Stimulated activated CD8-positive, alpha-beta memory T cell treated with anti-CD3 and anti-CD28 coated beads, Interleukin-4, amount 100 ng/mL, for 48 hours (primary cell): ENCODE results near the gene GRIN2D.
A peak's percentile ranks its signal among the peaks of the same experiment; 100 is the strongest.
"Not testable (repeated sequence)": the region's sequence is repeated elsewhere in the genome, so short reads cannot be mapped to it uniquely, and the experiment has no call there.

Source experiments
- DNase-seq: peaks from one replicate; pipeline ENCODE4 v3.0.0-alpha.2; 2020

GRIN2D gene

GRCh38 chr19:48372904-48373303 lies 20.6 kb upstream of the GRIN2D start:
- no peak for DNase-seq

DNA sequence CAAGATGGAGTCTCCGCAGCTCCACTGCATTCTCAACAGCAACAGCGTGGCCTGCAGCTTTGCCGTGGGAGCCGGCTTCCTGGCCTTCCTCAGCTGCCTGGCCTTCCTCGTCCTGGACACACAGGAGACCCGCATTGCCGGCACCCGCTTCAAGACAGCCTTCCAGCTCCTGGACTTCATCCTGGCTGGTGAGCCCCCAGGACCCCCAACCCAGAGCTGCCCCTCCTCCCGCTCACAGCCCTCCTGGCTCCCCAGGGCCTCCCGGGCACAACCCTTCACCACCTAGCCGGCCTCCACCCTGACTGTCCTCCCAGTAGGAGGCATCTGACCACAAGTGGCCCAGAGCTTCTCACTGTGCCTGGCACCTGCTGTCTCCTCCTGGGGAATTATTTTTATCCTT lies 19.9 kb upstream of the GRIN2D start:
- DNase-seq: no peak

DNA sequence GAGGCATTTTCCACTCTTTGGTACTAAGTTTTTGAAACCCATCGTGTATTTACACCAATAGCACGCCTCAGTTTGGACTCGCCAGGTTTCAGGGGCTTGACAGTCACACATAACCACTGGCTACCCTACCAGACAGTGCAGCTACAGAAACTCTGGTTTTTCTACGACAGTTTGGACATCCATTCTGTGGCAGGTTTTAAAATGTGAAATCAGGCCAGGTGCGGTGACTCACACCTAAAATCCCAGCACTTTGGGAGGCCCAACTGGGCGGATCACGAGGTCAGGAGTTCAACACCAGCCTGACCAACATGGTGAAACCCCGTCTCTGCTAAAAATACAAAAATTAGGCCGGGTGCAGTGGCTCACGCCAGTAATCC lies 15.3 kb upstream of the GRIN2D start:
- no peak for DNase-seq

DNA sequence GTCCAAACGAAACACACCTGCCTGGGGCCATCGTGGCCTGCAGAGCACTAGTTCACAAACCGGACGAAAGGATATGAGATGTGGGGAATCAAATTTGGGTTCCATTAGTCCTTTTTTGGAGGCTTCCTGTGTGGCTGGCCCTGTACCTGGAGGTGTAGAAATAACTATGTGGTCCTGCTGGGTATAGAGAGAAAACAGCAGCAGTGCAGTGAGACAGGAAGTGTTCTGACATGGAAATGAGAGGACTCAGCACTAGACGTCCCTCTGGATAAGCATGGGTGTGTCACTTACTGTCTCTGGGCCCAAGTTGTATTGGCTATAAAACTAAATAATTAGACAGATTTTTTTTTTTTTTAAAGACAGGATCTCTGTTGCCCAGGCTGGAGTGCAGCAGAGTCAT lies 14.4 kb upstream of the GRIN2D start:
- DNase-seq: no peak

DNA sequence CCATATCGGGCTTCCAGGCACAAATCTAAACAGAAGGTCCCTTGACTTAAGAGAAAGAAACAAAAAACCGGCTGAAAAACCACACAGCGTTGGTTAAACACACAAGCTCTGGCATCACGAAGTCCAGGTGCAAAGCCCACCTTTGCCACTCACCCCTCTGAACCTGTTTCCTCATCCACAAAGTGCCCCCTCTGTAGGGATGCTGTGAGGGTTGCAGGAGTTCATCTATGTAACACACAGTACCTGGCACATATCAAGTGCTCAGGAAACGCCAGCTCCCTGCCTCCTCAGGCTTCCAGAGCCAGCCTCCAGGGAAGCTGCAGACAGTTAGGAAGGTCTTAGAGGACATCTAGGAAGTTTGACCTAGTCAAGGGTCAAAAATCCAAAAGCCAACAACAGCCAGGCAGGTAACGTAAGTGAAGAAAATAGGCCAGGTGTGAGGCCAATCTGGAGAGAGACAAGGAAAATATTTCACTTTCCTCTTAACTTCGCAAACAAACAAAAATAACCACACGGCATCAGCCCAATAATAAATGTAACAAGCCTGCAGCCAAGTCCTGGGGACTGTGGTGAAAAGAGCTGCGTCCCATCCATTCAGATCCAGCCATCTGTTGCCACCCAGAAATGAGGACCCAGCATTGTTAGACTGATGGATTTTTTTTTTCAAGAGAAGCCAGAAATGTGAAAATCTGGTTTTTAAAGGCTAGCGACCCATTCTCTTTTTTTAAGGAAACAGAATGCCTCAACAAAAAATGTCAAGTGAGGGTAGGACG lies 12.1 kb upstream of the GRIN2D start:
- DNase-seq: no peak

DNA sequence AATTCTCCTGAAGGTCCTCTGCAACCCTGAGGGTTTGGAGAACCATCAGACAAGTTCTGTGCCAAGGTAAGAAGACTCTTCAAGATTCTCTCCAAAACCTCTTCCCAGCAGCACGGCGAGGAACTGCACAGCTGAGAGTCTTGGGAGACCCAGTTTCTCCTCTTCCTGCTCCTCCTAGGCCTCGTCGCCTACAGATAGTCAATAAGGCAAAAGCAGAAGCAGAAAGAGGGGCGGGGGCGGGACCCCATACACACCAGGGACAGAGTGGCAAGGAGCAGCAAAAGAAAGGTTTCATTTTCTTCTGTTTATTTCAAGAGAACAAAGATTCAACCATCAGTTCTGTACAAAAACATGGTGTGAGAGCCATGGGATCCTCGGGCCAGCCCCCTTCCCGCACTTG lies 11.2 kb upstream of the GRIN2D start:
- no peak for DNase-seq

GRCh38 chr19:48385461-48386087 lies 7.9 kb upstream of the GRIN2D start:
- DNase-seq: no peak

DNA sequence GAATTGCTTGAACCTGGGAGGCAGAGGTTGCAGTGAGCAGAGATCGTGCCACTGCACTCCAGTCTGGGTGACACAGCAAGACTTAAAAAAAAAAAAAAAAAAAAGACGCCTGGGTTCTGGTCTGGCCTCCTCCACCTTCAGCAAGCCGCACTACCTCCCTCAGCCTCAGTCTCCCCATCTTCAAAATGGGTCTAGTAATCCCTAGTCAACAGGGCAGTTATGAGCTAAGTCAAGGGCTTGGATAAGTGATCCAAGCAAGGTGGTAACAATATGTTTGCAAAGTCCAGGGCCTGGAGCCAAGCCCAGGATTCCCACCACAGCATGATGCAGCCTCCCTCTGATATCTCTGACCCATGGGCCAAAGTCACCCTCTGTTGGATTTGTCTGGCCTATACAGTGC lies 6.5 kb upstream of the GRIN2D start:
- DNase-seq: no peak

- DNase-seq: peak; percentile 74
These were observed 3.0 kb upstream of the GRIN2D start for GRCh38 chr19:48390188-48391099.

GRCh38 chr19:48391100-48392005 lies 2.1 kb upstream of the GRIN2D start, which contains the start of gene KDELR1:
Gene KDELR1 (minus strand): TSS chr19:48391551. CDS start chr19:48391358, 193 bp downstream.
- peak; percentile 87 for DNase-seq

- not testable (repeated sequence) for DNase-seq
These were observed 1.5 kb upstream of the GRIN2D start for GRCh38 chr19:48392006-48392344.

- DNase-seq: no peak
These were observed 459 bp upstream of the GRIN2D start for GRCh38 chr19:48392860-48393558.

DNA sequence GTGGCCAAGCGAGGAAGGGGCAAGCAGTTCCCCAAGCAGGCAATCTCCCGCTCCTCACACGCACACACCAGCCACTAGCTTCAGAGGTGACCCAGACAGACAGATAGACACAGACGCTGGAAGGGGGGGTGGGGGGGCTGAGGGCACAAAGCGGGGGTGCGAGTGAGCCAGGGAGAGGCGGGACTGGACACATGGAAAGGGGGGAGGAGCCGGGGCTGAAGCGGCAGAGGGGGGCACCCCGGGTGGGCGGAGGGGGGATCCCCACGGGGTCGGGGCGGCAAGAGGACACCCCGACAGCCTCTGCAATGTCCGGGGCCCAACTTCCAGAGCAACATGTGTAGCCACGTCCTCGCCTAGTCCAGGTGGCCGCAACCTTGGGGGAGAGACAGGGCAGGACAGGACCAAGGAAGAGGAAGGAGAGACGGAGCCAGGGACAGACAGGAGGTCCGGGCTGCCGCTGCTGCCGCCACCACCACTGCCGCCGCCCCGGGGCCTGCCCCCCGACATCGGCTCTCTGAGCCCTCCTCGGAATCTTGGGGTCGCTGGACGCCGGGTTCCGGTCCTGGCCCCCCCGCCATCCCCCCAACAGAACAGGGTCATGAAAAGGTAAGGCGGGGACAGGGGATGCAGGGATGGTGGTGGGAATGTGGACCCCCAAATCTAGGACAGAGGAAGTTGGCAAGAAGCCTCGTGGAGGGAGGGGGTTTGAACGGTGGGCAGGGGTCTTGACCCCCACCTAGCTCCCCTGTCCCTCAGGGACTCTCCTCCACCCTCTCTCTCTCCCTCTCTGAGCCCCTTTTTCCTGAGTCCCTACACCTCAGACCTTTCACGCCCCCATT lies 1.1 kb downstream of the GRIN2D start:
- no peak for DNase-seq

DNA sequence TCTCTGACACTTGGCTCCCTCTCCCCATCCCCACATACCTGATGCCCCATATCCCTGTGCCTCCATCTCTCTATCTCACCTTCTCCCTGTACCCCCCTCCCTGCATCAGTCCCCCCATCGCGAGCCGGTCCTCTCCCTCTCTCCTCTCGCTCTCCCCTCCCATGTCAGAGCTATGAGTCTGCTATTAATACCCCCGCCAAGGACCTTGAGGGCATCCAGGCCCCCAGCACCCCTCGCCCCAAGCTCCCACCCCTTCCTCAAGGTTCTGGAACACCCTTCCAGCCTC lies 1.6 kb downstream of the GRIN2D start:
- no peak for DNase-seq

DNA sequence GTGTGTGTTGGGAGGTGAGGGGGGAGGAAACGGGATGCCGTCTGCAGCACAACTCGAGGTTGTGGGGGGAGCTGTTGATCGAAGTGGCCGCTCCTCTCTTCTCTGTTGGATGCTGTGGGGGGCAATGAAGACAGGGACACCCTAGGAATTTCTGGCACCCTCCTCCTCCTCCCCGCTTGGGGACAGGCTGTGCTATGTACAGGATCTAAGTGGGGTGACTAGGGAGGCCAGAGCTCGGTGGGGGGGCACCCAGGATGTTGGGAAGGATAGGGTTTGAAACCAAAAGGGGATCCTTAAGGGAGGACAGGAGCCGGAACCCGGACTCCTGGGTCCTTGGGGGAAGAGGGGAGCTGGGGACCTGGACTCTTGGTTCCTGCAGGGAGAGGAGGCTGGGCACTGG lies 2.0 kb downstream of the GRIN2D start:
- DNase-seq: no peak

DNA sequence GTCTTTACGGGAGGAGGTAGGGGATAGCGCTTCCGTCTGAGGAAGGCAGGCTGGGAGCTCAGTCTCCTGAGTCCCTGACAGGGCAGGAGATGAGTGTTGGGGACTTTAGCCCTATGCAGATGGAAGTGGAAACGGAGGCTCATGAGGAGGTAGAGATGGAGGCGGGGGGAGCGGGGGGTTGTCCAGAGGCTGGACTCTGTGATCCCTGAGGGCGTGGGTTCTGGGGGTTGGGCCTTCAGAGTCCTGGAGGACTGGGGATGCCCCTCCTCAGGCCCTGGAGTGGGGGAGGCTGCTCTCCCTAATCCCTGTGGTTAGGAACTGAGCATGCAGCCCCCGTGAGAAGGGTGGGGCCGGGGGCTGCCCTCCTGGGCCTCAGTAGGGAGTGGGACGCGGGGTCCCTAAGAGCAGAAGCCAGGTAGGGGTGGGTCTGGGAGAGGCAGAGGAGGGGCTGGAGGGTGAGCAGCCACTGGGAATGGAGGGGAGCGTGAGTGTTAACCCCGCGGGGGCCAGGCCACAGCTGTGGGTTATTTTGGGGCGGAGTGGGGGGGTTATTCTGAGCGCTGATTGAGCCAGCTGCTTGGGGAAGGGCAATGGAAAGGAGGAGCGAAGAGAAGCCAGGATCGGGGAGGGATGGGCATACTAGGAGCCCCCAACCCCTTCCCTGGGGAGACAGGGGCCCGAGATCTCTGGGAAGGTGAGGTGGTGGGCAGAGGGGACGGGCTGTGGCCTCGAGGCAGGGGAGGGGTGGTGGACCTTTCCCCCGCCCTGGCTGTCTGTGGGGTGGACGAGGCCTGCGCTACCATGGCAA lies 2.8 kb downstream of the GRIN2D start:
- no peak for DNase-seq

- no peak for DNase-seq
These were observed 3.3 kb downstream of the GRIN2D start for GRCh38 chr19:48396824-48397176.

GRCh38 chr19:48397263-48398101 lies 4.0 kb downstream of the GRIN2D start:
- DNase-seq: no peak

DNA sequence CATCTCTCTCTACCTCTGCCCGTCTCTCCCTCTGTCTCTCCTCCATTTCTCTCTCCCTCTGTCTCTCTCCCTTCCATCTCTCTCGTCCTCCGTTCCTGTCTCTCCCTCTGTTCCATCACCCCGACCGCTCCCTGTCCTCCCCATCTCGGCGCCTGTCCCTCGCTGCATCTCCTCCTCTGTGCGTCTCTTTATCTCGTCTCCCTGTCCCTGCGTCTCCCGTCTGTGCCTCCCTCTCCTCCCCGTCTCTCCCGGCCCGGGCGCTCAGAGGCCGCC lies 4.6 kb downstream of the GRIN2D start:
- no peak for DNase-seq
